Fibroblast of skin of scalp (primary cell): ENCODE results near the gene IQSEC3.
A peak's percentile ranks its signal among the peaks of the same experiment; 100 is the strongest.
"Not testable (repeated sequence)": the region's sequence is repeated elsewhere in the genome, so short reads cannot be mapped to it uniquely, and the experiment has no call there.

Source experiments
- DNase-seq: peaks from one replicate; pipeline ENCODE4 v3.0.0-alpha.2; 2013

IQSEC3 gene

DNA sequence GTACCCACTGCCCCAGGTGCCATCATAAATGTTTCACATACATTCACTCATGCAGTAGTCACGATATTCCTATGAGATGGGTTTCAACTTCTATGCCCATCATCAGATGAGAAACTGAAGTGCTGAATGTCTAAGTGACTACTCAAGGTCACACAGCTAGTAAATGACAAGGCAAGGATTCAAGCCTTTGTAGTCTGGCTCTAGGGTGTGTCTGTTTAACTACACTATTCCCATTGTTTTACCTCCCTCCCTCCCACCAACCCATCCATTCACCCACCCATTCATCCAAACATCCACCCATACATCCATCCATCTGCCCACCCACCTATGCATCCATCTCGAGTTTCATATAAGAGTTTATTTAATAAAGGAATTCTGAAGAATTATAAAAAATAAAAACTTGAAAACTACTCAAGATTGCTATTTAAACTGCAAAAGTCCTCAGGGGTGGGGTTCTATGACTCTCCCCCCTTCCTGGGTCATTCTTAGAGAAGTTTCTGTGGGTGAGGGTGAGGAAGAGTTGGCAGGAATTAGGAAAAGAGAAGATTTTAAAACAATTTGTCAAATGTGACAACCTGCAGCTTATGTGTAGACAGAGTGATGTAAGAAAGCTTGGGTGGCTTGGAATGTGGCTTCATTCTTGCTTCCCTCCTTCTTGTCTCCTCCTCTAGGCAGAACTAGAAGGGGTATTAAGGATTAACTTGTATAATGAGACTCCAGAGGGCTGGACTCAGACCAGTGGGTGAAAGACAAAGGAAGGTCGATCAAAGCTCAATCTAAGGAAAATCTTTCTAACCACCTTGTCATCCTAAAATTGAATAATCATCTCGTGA lies 13.4 kb upstream of the IQSEC3 start:
- DNase-seq = not testable (repeated sequence)

DNA sequence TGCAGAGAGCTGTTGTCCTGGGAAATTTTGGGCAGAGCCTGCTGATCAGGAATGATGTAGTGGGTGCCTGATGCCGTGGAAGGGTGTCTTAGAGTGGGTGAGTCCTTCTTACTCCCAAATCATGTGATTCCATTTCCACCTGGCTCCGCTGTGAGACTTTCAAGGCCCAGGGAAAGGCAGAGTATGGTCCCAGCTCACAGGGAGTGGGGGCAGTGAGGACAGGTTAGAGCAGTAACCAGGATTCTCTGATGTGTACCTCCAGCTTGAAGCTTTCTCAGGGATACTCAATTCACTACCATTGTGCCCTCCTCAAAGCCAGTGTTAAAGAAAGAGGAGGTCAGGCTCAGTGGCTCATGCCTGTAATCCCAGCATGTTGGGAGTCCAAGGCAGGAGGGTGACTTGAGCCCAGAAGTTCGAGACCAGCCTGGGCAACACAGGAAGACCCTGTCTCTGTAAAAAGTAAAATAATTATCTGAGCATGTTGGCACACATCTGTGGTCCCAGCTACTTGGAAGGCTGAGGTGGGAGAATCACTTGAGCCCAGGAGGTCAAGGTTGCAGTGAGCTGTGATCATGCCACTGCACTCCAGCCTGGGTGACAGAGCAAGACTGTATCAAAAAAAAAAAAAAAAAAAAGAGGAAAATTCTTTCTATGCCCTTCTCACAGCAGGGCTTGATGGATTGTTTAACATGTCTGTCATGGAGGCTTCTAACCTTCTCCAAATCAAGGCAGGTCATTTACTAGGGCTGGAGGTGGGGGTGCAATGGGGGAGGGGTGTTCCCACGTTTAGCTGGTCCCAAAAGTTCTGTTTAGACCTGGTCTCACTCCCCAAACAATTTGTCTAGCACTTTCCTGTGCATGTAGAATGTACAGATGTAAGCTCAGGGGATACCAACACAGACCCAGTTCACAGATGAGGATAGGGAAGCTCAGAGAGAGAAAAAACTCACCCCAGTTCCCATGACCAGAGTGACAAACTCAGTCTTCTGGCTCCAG lies 12.5 kb upstream of the IQSEC3 start:
- DNase-seq = no peak

DNA sequence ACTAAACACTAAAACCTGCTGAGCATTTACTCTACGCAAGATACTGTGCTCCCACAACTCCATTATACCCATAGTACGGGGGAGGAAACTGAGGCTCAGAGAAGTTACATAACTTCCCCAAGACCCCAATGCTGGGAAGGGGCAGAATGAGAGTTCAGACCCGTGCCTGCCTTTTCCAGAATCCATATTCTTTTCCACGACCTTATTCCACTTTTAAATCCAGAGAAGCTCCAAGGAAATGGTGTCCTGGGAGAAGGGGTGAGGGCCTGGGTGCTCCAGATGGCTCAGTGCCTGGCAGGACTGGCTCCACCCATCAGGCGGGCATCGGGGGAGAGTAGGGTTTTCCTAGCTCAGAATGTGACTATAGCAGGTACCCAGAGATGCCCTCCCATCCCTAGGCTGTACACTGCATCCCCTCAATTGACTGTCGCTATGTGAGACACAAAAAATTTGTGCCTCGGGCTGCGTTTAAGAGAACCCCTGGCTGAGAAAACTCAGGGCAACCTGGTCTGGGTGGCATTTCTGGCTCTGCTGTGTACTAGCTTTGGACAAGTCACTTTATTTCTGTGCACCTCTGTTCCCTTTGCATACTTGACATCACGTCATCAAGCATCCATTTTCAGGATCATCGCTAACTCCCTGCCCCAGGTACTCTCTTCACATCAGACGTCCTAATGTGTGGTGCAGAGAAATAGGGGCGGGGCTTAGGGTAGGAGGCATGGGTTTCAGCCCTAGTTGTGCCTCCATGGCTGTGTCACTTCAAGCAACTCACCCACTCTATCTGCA lies 11.6 kb upstream of the IQSEC3 start:
- DNase-seq = no peak

DNA sequence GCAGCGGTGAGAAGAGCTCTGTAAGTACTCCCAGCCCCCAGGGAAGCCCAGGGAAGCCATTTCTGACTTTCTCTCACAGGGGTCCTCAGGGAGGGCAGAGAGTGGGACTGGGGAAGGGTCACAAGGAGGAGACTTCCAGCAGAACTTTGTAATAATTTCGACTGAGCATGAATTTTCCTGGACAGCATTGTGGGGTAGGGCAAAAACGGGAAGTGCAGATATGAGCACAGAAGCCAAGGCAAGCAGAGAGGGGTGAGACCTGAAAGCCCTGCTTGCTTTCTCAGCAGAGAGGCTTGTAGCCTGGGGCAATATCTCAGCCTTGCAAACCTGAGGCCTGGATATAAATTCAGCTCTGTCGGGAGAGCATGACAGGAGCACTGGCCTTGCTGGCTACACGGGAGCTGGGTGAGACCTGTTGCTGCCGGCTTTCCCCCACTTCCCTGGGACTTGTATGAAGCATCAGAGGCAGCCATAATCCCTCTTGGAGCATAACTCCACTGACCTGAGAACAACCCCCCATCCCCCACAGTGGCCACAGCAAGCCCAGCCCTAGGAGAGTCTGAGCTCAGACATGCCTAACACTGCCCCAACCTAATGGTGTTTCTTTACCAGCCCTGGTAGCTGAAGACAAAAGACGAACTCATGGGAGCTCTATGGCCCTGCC lies 9.8 kb upstream of the IQSEC3 start:
- no peak for DNase-seq

DNA sequence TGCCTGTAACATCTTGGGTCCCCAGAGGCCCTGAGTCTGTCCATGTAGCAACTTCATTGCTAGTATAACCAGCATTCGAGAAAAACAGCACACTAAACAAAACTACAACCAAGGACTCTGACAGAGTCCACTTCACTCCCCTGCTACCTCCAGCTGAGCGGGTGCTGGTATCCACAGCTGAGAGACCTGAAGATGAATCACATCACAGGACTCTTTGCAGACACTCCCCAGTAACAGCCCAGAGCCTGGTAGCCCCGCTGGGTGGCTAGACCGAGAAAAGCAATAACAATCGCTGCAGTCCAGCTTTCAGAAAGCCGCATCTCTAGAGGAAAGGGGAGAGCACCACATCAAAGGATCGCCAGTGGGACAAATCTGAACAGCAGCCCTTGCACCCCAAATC lies 9.0 kb upstream of the IQSEC3 start:
- no peak for DNase-seq

DNA sequence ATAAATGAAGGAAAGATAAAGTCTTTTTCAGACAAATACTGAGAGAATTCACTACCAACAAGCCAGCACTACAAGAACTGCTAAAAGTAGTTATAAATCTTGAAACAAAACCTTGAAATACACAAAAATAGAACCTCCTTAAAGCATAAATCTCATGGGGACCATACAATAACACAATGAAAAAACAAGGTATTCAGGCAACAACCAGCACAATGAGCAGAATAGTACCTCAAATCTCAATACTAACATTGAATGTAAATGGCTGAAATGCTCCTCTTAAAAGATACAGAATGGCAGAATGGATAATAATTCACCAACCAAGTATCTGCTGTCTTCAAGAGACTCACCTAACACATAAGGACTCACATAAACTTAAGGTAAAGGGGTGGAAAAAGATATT lies 7.7 kb upstream of the IQSEC3 start:
- DNase-seq = no peak

DNA sequence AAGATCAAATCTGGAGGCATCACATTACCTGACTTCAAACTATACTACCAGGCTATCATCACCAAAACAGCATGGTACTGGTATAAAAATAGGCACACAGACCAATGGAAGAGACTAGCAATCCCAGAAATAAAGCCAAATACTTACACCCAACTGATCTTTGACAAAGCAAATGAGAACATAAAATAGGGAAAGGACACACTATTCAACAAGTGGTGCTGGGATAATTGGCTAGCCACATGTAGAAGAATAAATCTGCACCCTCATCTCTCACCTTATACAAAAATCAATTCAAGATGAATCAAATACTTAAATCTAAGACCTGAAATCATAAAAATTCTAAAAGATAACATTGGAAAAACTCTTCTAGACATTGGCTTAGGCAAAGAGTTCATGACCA lies 4.7 kb upstream of the IQSEC3 start:
- DNase-seq = not testable (repeated sequence)

DNA sequence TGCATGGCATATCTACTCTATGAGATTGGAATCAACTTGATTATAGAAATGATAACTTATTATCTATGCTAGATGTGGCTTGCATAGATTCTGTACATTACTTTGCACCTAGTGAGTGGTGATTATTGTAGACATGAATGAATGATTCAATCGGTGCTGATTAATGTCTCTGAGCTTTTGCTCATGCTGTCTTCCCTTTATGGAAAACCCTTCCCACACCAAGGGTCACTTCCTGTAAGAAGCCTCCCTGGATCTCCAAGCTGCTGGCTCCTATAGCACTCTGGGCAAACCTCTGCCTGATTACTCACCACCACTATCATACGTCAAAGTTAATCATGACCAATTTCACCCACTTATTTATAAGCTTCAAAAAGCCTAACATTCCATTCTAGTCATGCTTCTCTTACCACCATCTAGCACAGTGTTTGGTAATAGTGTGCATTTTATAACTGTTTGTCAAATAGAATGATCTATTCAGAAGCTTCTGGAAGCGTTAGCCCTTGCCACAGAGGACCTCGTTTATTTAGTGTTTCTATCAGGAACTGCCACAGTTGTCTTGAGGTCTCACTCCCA lies 990 bp upstream of the IQSEC3 start:
- not testable (repeated sequence) for DNase-seq

DNA sequence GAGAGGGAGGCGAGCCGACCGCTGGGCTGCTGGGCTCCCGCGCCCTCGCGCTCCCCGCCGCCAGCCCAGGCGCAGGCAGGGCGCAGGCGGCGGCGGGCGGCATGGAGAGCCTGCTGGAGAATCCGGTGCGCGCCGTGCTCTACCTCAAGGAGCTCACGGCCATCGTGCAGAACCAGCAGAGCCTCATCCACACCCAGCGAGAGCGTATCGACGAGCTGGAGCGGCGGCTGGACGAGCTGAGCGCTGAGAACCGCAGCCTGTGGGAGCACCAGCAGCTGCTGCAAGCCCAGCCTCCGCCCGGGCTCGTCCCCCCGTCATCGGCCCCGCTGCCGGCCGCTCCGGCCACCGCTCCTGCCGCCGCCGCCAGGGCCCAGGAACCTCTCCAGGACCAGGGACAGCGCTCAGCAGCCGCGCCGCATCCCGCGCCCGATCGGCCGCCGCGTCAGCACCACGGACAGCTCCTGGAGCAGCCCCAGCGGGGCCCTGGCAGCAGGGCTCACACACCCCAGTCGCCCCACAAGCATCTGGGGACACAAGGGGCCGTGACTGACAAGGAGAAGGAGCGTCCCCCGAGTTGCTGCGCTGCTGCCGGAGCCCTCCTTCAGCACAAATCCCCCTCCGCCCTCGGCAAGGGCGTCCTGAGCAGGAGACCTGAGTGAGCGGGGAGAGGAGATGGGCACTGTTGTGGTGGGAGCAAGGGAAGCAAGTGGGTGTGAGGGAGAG lies 376 bp downstream of the IQSEC3 start:
- DNase-seq = peak; percentile 17

DNA sequence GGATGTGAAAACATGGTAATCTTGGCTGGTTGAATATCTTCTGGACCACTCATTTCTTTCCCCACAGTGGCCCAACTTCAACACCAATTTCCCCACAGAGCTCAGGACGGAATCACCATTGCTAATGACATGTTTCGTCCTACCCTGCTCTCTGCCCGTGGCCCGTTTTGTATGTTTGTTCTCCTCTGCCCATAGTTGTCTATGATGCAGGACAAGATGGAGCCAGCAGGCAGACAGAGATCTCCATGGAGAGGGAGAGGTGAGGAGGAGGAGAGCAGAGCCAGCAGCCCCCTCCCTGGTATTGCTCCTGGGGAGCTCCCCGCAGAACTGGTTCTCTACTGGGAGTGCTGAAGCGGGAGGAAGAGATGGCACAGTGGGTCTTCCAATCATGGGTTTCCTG lies 3.1 kb downstream of the IQSEC3 start:
- DNase-seq = not testable (repeated sequence)

DNA sequence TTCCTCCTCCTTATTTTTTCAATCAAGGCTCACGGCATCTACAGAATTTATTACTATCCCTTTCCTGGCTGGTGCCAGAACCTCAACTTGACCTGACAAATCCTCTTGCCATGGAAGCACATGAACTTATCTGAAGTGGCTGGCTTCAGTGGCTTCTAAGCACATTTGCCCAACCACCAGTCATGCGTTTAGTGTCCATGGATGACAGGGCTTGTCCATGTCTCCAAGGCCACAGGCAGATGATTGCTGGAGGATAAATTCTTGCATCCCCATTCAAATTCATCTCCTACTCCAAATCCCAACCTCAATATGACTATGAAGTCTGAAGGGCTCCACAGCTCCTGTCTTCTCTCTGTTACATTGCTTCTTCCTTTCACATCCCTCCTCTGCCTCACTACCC lies 4.0 kb downstream of the IQSEC3 start:
- DNase-seq = not testable (repeated sequence)

DNA sequence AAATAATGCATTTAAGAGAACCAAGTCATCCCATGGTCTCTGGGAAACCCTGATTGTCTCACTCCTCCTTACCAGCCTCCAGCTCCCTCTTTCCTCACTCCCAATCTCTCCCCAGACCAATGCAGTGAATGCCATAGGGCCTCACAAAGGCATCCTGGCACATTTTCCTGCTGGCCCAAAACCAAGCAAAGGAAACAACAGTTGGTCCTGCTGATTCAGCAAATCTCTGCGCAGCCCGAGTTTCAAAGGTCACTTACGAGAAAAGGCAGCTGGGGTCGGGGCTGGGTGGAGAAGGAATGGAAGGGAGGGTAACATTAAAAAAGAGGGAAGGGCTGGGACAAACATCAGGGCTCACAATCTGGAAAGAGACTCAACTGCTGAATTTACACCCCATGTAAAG lies 5.5 kb downstream of the IQSEC3 start:
- DNase-seq = not testable (repeated sequence)

DNA sequence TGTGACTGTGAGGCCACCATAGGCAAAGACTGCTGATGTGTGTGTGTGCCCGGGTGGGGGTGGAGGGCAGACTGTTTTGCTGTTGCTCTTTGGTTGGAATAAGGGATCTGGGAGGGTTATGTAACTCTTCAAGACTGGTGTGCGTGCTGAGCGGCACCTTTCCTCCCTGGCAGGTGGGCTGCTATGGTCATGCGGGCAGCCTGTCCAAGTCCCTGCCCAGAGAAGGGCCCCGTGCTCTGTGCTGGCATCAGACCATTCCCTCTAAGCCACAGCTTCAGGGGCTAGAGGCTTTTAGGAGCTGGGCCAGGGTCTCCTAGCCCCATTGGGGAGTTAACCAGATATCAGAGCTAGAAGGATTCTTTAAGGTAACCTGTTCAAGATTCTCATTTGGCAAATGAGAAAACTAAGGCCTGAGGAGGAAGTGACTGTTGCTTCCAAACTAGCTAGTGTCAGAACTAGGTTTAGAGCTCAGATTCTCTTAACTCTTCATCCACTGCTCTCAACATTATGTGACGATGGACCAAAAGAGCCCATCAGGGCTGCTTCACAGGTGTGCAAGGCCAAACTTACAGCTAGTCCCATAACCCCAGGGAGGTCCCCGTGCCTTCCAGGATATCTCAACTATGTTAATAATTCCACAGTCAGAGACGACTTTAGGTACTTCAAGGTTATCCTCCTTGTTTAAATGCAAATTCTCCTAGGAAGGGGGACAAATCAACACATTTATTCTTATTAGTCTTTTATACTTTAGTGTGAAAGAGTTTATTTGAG lies 8.0 kb downstream of the IQSEC3 start:
- not testable (repeated sequence) for DNase-seq

DNA sequence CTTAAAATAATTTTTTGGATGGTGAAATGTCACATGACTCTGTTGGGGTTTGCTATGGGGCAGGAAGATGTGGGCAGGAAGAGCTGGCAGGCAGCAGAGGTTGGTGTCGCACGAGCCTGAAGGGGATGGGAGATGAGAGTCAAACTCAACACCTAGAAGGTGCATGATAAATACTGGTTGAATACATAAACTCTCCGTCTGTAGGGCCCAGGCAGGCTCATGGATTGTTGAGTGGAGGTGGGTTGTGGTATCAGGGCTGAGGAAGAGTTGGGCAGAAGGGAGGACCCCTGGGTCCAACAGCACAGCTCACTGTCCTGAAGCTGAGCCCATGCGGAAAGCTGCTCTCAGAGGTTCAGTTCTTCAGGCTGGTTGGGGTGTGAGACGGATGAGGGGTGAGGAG lies 9.0 kb downstream of the IQSEC3 start:
- not testable (repeated sequence) for DNase-seq

DNA sequence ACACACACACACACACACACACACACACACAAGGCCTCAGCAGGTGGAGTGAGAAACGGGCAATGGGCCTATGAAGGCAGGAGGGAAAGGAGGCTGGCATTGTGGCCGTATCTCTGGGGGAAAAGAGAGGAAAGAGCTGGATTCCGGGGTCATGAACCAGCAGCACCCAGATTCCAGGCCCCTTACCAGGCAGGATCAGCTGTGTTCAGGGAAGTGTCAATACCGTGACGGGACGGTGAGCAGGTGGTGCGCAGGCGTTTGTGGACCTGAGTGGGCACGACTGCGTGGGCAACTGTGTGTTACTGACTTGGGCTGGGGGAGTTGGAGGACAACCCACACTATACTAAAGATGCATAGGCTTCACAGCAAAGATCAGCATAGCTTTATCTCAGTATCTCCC lies 9.5 kb downstream of the IQSEC3 start:
- DNase-seq = not testable (repeated sequence)

DNA sequence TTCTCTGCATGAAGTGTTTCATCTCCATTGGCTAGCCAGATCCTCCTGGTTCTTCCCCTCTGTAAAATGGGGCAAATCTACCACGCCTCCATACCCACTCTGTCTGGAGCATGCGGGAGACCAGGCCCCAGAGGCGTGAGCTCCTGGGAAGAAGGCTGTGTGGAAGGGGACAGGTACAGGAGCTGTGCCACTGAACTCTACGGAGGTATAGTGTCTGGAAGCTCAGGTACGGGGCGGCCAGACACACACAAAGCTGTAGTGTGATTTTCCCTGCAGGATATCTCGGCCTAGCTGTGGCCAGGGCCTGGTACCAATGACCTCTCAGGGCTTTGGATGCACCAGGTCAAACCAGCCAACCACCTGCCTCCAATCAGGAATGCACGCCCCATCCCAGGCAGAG lies 10.0 kb downstream of the IQSEC3 start:
- DNase-seq = not testable (repeated sequence)

DNA sequence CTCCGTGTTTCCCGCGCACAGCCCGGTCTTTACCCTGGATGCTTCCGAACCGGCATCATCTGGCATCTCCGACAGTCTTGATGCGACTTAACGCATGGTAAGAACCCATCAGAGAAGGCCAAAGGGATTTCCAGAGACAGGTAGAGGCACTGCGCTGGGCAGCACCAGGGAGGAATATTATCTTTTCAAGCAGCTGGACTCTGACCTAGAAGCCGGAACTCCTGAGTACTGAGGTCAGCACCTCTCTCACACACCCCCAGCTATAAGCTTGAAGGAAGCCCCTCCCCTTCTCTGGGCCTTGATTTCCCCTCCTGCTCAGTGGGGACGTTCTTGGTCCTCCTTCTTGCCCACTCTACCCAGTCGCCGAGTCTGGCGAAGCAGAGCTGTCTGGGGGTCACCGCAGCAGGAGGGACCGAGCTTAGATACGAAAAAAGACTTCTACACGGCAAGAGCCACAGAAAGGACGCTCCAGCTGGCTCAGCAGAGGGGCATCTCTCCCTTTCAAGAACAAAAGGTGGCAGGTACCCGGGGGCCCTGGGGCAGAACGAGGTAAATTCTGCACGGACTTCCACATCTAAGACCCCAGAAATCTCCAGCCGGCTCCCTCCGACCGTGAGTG lies 10.6 kb downstream of the IQSEC3 start:
- not testable (repeated sequence) for DNase-seq

DNA sequence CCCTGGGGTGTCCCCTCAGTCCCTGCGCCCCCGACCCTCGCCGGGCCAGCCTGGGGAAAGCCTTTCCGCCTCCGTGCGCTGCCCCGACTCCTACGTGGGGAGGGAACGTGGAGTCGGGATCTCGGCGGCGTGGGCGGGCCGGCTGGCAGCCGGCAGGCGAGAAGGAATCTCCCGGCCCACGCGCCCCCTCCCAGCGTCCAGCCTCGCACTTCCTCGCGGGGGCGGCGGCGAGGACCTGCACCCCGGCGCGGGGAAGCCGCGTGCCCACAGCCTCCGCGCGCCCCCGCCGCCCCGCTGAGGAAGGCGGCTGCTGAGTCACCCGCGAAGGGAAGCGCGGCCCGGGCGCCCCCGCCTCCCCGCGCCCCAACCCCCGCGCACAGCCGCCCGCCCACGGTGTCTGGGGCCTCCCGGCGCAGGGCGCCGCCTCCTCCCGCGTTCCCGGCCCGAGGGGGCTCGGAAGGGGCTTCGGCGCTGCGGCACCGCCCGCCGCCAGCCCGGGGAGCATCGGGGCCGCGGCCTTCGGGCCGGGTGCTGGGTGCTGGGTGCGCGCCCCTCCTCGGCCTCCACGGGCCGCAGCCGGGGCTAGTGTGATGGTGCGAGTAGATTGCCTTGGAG lies 11.3 kb downstream of the IQSEC3 start:
- not testable (repeated sequence) for DNase-seq

DNA sequence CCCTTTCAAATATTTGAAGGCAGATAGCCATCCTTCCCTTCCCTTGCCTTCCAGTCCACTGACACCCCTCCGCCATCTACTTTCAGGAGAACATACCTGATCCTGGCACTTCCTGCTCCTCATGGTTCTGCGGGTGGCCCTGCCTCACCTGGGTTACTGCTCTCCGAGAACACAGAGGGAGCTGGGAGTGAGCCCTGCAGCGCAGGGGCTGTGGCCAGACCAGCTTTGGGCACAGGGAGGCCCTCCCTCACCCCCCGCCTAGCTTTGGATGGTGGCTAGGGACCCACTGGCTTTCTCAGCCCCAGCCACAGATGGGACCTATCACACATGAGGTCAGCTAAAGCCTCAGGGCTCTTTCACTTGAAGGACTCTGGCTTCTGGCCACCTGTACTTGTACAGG lies 12.4 kb downstream of the IQSEC3 start:
- DNase-seq = no peak
